Activated T-cell treated with anti-CD3 and anti-CD28 coated beads, Interleukin-2, amount 50 U/mL, for 72 hours (primary cell): Measurements from ENCODE around the gene SUGT1. TPM values are rescaled to one million over a fixed set of nuclear protein-coding genes. Genes with fewer than 3 reads are reported as not detected.
"Not testable (repeated sequence)": the region's sequence is repeated elsewhere in the genome, so short reads cannot be mapped to it uniquely, and the experiment has no call there.

Source experiments
- ATAC-seq, 2 donors: fragments of 150-1000 bp; cut with Tn5 transposase; replicated peaks in 1 of 2; 2 replicates each; pipeline ENCODE4 v1.10.0; 2021; ENCODE audit warnings: moderate library complexity in 2 of 2, mild to moderate bottlenecking in 1 of 2
- DNase-seq, 2 donors: peaks; one replicate each; pipeline ENCODE4 v3.0.0; 2021 to 2022; ENCODE audit warnings: mixed read lengths in 1 of 2
- H3K27ac Mint-ChIP-seq: one replicate; pipeline ENCODE4 v1.8.0; 2022; ENCODE audit warnings: mild to moderate bottlenecking, moderate library complexity, mixed read lengths
- H3K27me3 Mint-ChIP-seq: one replicate; pipeline ENCODE4 v1.8.0; 2022; ENCODE audit warnings: low read depth, mixed read lengths
- H3K36me3 Mint-ChIP-seq, 2 donors: one replicate each; pipeline ENCODE4 v1.8.0; 2022; ENCODE audit warnings: mixed read lengths in 2 of 2, mild to moderate bottlenecking in 1 of 2; ENCODE audit not compliant: insufficient read depth in 2 of 2
- H3K4me1 Mint-ChIP-seq: one replicate; pipeline ENCODE4 v1.8.0; 2022; ENCODE audit warnings: low read depth, mixed read lengths
- H3K4me3 Mint-ChIP-seq, 2 donors: one replicate each; pipeline ENCODE4 v1.8.0; 2022; ENCODE audit warnings: mild to moderate bottlenecking in 2 of 2, mixed read lengths in 2 of 2, moderate library complexity in 2 of 2
- H3K9me3 Mint-ChIP-seq, 2 donors: one replicate each; pipeline ENCODE4 v1.8.0; 2022; ENCODE audit warnings: mixed read lengths in 2 of 2
- total RNA-seq, 2 donors: library from RNA; stranded (reverse); gene quantifications; one replicate each; pipeline ENCODE4 v1.2.3, GENCODE V29; 2022

SUGT1 gene
- total RNA-seq, 2 donors from 2014 or later, result 47.9 to 51.0 TPM

DNA sequence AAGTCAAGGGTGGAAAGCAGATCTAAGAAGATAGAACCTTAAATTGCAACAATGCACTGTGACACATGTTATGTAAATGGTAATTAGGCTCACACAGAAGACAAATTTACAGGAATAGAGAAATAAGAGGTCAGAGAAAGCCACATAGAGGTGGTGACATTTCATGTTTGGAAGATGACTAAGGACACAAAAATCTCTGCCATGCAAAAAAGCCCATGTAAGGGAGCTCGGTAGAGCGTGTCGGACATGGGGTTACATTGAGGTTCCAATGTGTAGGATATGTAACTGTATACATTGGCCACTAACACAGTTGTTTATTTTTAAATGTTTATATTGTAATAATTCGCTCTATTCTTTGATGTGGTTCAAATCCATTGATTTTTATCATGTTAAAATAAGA is 33.7 kb downstream of the SUGT1 start:
- H3K4me1 Mint-ChIP-seq, result no peaks in the 10 kb centered on the region
- no peak for ATAC-seq
- H3K36me3 Mint-ChIP-seq, result peaks cover 2 to 15% of the 10 kb centered on the region in 2 donors
- no peak overlapping the region for H3K4me3 Mint-ChIP-seq
- no peak for DNase-seq
- H3K9me3 Mint-ChIP-seq, result no peaks in the 10 kb centered on the region
- H3K27ac Mint-ChIP-seq, result no peak overlapping the region
- H3K27me3 Mint-ChIP-seq, result no peaks in the 10 kb centered on the region

DNA sequence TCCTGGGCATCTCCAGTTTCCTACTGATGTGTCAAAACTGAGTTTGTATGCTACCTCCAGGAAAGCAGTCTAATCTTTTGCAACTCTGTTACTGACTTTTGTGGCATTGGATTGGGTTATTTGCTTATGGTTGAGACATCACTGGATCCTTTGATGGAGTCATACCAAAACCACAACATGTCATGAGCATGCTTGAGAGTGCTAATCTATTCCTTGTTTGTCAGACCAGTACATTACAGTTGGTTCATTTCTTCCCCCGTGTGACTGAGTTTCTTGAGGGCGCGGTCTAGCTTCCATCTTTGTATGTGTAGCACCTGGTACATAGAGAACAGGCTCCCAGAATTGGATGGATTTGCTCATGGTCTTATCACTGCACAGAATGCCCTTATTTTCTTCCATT is 43.2 kb downstream of the SUGT1 start:
- no peaks in the 10 kb centered on the region for H3K27me3 Mint-ChIP-seq
- peak overlapping the region; percentile 56 for H3K27ac Mint-ChIP-seq
- H3K4me3 Mint-ChIP-seq, result peak overlapping the region; percentile 1 to 54
- DNase-seq (peak; percentile 56 to 58), ATAC-seq (peak; percentile 96 to 97)
- no peaks in the 10 kb centered on the region for H3K36me3 Mint-ChIP-seq
- H3K4me1 Mint-ChIP-seq, result peaks cover 20% of the 10 kb centered on the region
- no peaks in the 10 kb centered on the region for H3K9me3 Mint-ChIP-seq

DNA sequence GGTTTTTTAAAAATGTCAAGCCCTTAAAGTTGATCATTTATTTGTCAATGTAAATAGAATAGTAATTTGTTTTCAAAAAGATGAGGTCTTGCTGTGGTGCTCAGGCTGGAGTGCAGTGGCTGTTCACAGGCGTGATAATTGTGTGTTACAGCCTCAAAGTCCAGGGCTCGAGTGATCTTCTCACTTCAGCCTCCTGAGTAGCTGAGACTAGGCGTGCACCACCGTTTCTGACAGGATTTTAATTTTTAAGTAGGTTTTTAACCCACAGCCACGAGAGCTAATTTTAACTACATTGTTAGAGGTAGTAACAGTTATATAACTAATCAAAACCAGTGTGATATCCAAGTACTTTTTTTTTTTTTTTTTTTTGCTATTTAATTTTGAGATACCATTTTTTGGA is 43.9 kb downstream of the SUGT1 start:
- Mint-ChIP-seq H3K9me3 (no peaks in the 10 kb centered on the region), H3K27me3 (no peaks in the 10 kb centered on the region), H3K4me3 (no peak overlapping the region), H3K36me3 (no peaks in the 10 kb centered on the region), H3K27ac (no peak overlapping the region), H3K4me1 (peaks cover 20% of the 10 kb centered on the region)
- DNase-seq (no peak), ATAC-seq (no peak)

GRCh38 chr13:52701728-52702465 is 49.3 kb downstream of the SUGT1 start:
- no peak for DNase-seq
- no peaks in the 10 kb centered on the region for H3K27me3 Mint-ChIP-seq
- H3K27ac Mint-ChIP-seq, result no peak overlapping the region
- no peaks in the 10 kb centered on the region for H3K4me1 Mint-ChIP-seq
- no peaks in the 10 kb centered on the region for H3K36me3 Mint-ChIP-seq
- no peak for ATAC-seq
- H3K4me3 Mint-ChIP-seq, result no peak overlapping the region
- no peaks in the 10 kb centered on the region for H3K9me3 Mint-ChIP-seq

- Mint-ChIP-seq H3K27me3 (no peaks in the 10 kb centered on the region), H3K9me3 (no peaks in the 10 kb centered on the region), H3K4me3 (no peak overlapping the region), H3K4me1 (no peaks in the 10 kb centered on the region), H3K36me3 (no peaks in the 10 kb centered on the region), H3K27ac (no peak overlapping the region)
- ATAC-seq (no peak), DNase-seq (no peak)
These were observed 50.8 kb downstream of the SUGT1 start for GRCh38 chr13:52703482-52703881.

DNA sequence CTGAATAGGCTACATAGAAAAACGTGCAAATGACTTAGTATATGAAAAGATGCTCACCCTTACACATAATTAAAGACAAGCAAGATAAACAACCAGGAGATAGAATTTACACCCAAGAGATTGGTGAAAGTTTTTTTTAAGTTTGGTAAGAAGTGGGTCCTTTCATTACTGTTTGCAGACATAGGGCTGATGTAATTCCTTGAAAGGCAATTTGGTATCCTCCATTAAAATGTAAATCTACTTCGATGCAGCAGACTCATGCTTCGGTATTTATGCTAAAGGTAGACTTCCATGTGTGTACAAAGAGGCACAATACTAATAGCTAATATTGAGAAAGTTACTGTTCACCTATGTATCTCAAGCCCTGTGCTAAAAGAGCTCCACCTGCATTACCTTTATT is 53.4 kb downstream of the SUGT1 start:
- DNase-seq (no peak), ATAC-seq (no peak)
- Mint-ChIP-seq H3K36me3 (no peaks in the 10 kb centered on the region), H3K4me1 (no peaks in the 10 kb centered on the region), H3K4me3 (no peak overlapping the region), H3K27me3 (no peaks in the 10 kb centered on the region), H3K9me3 (no peaks in the 10 kb centered on the region), H3K27ac (no peak overlapping the region)

GRCh38 chr13:52707375-52707774 is 54.7 kb downstream of the SUGT1 start:
- ATAC-seq, result no peak
- no peaks in the 10 kb centered on the region for H3K36me3 Mint-ChIP-seq

GRCh38 chr13:52708266-52708665 is 55.6 kb downstream of the SUGT1 start:
- ATAC-seq, H3K27me3 Mint-ChIP-seq, H3K27ac Mint-ChIP-seq, H3K4me1 Mint-ChIP-seq, H3K9me3 Mint-ChIP-seq, H3K4me3 Mint-ChIP-seq, H3K36me3 Mint-ChIP-seq, DNase-seq: not testable (repeated sequence)

More at GRCh38 chr13:52707375-52707774, 54.7 kb downstream of the SUGT1 start:
- no peak for DNase-seq
- Mint-ChIP-seq H3K4me1 (no peaks in the 10 kb centered on the region), H3K9me3 (no peaks in the 10 kb centered on the region), H3K27me3 (no peaks in the 10 kb centered on the region), H3K4me3 (no peak overlapping the region), H3K27ac (no peak overlapping the region)

DNA sequence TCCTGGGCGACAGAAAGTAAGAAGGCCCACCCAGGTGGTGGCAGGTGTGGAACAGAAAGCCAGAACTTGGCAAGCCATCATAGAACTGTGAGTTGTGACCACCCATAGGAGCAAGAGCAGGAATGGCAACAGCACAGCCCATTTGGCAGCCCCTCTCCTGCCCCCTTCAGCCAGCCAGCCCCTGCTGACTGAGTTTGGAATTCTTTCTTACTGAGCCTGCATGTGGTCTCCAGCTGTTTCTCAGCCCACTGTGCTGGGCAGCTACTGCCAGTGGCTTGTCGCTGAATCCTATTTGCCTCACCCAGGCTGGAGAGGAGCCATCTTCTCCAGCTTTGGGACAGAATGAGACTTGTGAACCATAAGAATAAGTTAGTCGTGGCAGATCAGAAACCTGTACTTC is 58.6 kb downstream of the SUGT1 start:
- peaks cover 6% of the 10 kb centered on the region for H3K27me3 Mint-ChIP-seq
- no peak overlapping the region for H3K27ac Mint-ChIP-seq
- no peaks in the 10 kb centered on the region for H3K36me3 Mint-ChIP-seq
- ATAC-seq, result no peak
- no peaks in the 10 kb centered on the region for H3K4me1 Mint-ChIP-seq
- H3K9me3 Mint-ChIP-seq, result peaks cover 0 to 2% of the 10 kb centered on the region in 2 donors
- no peak for DNase-seq
- H3K4me3 Mint-ChIP-seq, result no peak overlapping the region

- Mint-ChIP-seq H3K27me3 (peaks cover 7% of the 10 kb centered on the region), H3K4me3 (no peak overlapping the region), H3K9me3 (peaks cover 0 to 2% of the 10 kb centered on the region in 2 donors), H3K36me3 (peaks cover 0 to 2% of the 10 kb centered on the region in 2 donors), H3K27ac (no peak overlapping the region), H3K4me1 (no peaks in the 10 kb centered on the region)
- ATAC-seq, result no peak
- DNase-seq, result no peak
These were observed 59.7 kb downstream of the SUGT1 start for GRCh38 chr13:52712385-52712784.

DNA sequence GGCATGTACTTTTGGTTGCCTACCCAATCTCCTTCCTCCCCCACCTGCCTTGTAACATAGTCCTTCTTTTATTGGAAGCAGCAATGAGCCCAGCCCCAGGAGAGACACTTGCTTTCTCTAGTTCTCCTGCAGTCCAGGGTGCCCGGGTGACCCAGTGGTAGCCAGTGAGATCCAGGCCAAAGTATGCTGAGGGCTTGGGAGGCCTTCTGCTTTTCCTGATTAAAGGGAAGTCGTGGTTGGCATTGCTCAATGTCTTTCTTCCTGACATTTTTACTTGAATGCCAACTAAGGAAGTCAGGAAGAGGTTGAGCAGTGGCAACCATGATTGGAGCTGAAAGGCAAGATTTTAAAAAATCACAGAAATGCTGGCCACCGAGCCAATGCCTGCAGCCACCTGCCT is 61.3 kb downstream of the SUGT1 start:
- Mint-ChIP-seq H3K4me3 (no peak overlapping the region), H3K9me3 (peaks cover 5 to 6% of the 10 kb centered on the region in 2 donors), H3K36me3 (peaks cover 2% of the 10 kb centered on the region in 2 donors), H3K27me3 (peaks cover 16% of the 10 kb centered on the region), H3K27ac (no peak overlapping the region), H3K4me1 (no peaks in the 10 kb centered on the region)
- DNase-seq, result no peak
- no peak for ATAC-seq

DNA sequence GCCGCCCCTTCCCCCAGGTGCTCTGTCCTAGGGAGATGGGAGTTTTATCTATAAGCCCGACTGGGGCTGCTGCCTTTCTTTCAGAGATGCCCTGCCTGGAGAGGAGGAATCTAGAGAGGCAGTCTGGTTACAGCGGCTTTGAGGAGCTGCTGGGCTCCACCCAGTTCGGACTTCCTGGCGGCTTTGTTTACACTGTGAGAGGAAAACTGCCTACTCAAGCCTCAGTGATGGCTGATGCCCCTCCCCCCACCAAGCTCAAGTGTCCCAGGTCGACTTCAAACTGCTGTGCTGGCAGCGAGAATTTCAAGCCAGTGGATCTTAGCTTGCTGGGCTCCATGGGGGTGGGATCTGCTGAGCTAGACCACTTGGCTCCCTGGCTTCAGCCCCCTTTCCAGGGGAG is 68.3 kb downstream of the SUGT1 start:
- not testable (repeated sequence) for H3K36me3 Mint-ChIP-seq, H3K4me1 Mint-ChIP-seq, H3K27ac Mint-ChIP-seq, ATAC-seq, H3K4me3 Mint-ChIP-seq, DNase-seq
- Mint-ChIP-seq H3K27me3 (peaks cover 25% of the 10 kb centered on the region), H3K9me3 (peaks cover 7 to 11% of the 10 kb centered on the region in 2 donors)

GRCh38 chr13:52721356-52721755 is 68.7 kb downstream of the SUGT1 start:
- DNase-seq, H3K4me1 Mint-ChIP-seq, ATAC-seq, H3K27ac Mint-ChIP-seq, H3K36me3 Mint-ChIP-seq, H3K4me3 Mint-ChIP-seq: not testable (repeated sequence)
- Mint-ChIP-seq H3K27me3 (peaks cover 20% of the 10 kb centered on the region), H3K9me3 (peaks cover 5 to 11% of the 10 kb centered on the region in 2 donors)

DNA sequence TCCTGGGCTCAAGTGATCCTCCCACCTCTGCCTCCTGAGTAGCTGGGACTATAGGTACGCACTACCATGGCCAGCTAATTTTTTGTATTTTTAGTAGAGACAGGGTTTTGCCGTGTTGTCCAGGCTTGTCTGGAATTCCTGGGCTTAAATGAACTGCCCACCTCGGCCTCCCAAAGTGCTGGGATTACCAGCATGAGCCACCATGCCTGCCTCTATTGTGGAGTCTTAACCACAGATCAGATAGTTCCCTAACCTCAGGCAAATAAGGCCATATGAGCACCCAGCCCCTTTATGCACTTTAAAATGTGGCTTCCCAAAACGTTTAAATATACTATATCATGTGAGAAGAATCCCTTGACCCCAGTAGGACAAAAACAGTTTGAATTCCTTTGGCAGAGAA is 70.5 kb downstream of the SUGT1 start:
- DNase-seq (no peak), ATAC-seq (no peak)
- Mint-ChIP-seq H3K27me3 (peaks cover 15% of the 10 kb centered on the region), H3K4me3 (no peak overlapping the region), H3K27ac (no peak overlapping the region), H3K9me3 (peaks cover 5 to 10% of the 10 kb centered on the region in 2 donors), H3K36me3 (peaks cover 5 to 7% of the 10 kb centered on the region in 2 donors), H3K4me1 (no peaks in the 10 kb centered on the region)
